Kidney (tissue), 14 donors: ENCODE results near the gene PNLIPRP3. TPM values are rescaled to one million over a fixed set of nuclear protein-coding genes. Genes with fewer than 3 reads are reported as not detected.

ENCODE experiments used
- DNase-seq, 5 donors: peaks; one replicate each; pipeline ENCODE4 v3.0.0-alpha.2; 2013 to 2020
- FAIRE-seq: peaks from 2 replicates; lab custom pipeline; 2012; peaks lifted over from hg19 to GRCh38; lab: Jason Lieb, UNC
- H3K27ac ChIP-seq, 2 donors: one replicate each; pipeline ENCODE4 v1.7.0; 2013; ENCODE audit warnings: low read depth in 2 of 2, low read length in 2 of 2, inconsistent platforms in 1 of 2
- H3K27me3 ChIP-seq: one replicate; pipeline ENCODE4 v1.7.1; 2013; ENCODE audit warnings: low read length, inconsistent platforms; ENCODE audit not compliant: control insufficient read depth, insufficient read depth
- H3K36me3 ChIP-seq, 3 donors: one replicate each; pipeline versions ENCODE4 v1.7.0 to v1.7.1; 2013; ENCODE audit warnings: low read length in 3 of 3, control low read depth in 1 of 3, inconsistent platforms in 1 of 3; ENCODE audit not compliant: insufficient read depth in 3 of 3, control insufficient read depth in 2 of 3
- H3K4me1 ChIP-seq, 3 donors: one replicate each; pipeline versions ENCODE4 v1.7.0 to v1.7.1; 2013; ENCODE audit warnings: low read length in 3 of 3, inconsistent platforms in 1 of 3, low read depth in 1 of 3; ENCODE audit not compliant: control insufficient read depth in 2 of 3, insufficient read depth in 2 of 3
- H3K4me3 ChIP-seq, 3 donors: one replicate each; pipeline versions ENCODE4 v1.7.0 to v1.8.1; 2013; ENCODE audit warnings: low read length in 3 of 3, control low read depth in 1 of 3, inconsistent platforms in 1 of 3
- H3K9ac ChIP-seq, 3 donors: one replicate each; pipeline versions ENCODE4 v1.7.0 to v1.7.1; 2013; ENCODE audit warnings: low read length in 3 of 3, control low read depth in 1 of 3, inconsistent platforms in 1 of 3
- H3K9me3 ChIP-seq, 3 donors: one replicate each; pipeline versions ENCODE4 v1.7.0 to v1.7.1; 2013; ENCODE audit warnings: low read length in 3 of 3, control low read depth in 1 of 3, inconsistent platforms in 1 of 3; ENCODE audit not compliant: control insufficient read depth in 2 of 3, insufficient read depth in 1 of 3
- CTCF ChIP-seq: IDR thresholded peaks from 3 replicates; pipeline ENCODE4 v1.5.1; 2012; ENCODE audit warnings: mild to moderate bottlenecking, moderate library complexity, borderline replicate concordance; ENCODE audit not compliant: insufficient read depth; ENCODE audit errors: extremely low read depth
- intact Hi-C: fragments of 100-400 bp; cut with DNase I; formaldehyde crosslinking; loops from one replicate; pipeline ENCODE4 v1.11.1; 2022
- polyA plus RNA-seq: library from polyadenylated mRNA; stranded (reverse); fragments of 350-450 nt; fragmentation: Illumina TruSeq; extraction: RNeasy Lipid Tissue Mini Kit (QIAGEN cat#74804); gene quantifications from one replicate; pipeline ENCODE4 v1.2.3, GENCODE V29; 2014; ENCODE audit warnings: low read depth, low replicate concordance; ENCODE audit not compliant: insufficient read depth
- total RNA-seq: library from RNA; stranded (reverse); fragmentation: NEBNext Ultra II Directional; extraction: Animal tissue kit (Norgen Biotek cat#: 25700); gene quantifications from one replicate; pipeline ENCODE4 v1.2.1, GENCODE V29; 2021
- donor health status: control.
- donor health status: control.
- donor health status: control.
- donor health status: control.
- donor health status: control.
- donor health status: DM: yes; HTN: yes; CAD: no.
- donor health status: Normal renal cell carcinoma (clear cell type).

Gene PNLIPRP3
- total and polyA plus RNA-seq, 2 donors from 2014 or later, result not detected

GRCh38 chr10:116466715-116467422, 39.2 kb downstream of the PNLIPRP3 start:
- no peak for TF ChIP-seq CTCF

GRCh38 chr10:116469437-116469836, 41.8 kb downstream of the PNLIPRP3 start:
- H3K27ac ChIP-seq, result no peak overlapping the region
- DNase-seq, result no peak
- H3K4me1 ChIP-seq, result no peaks in the 10 kb centered on the region
- intact Hi-C loops, result no loop called here
- no peak overlapping the region for H3K9ac ChIP-seq
- no peak overlapping the region for H3K4me3 ChIP-seq
- H3K27me3 ChIP-seq, result no peaks in the 10 kb centered on the region
- no peak for FAIRE-seq
- no peaks in the 10 kb centered on the region for H3K36me3 ChIP-seq
- TF ChIP-seq CTCF, result no peak
- H3K9me3 ChIP-seq, result no peaks in the 10 kb centered on the region

More at GRCh38 chr10:116466715-116467422, 39.2 kb downstream of the PNLIPRP3 start:
- no peak overlapping the region for H3K4me3 ChIP-seq
- no peaks in the 10 kb centered on the region for H3K4me1 ChIP-seq
- no peak overlapping the region for H3K27ac ChIP-seq
- H3K9ac ChIP-seq, result no peak overlapping the region
- no peaks in the 10 kb centered on the region for H3K27me3 ChIP-seq
- no peaks in the 10 kb centered on the region for H3K36me3 ChIP-seq
- FAIRE-seq, result no peak
- H3K9me3 ChIP-seq, result no peaks in the 10 kb centered on the region
- no peak for DNase-seq
- intact Hi-C loops, result no loop called here

GRCh38 chr10:116470071-116470470, 42.4 kb downstream of the PNLIPRP3 start:
- Histone ChIP-seq H3K27ac (no peak overlapping the region), H3K9ac (no peak overlapping the region), H3K9me3 (no peaks in the 10 kb centered on the region), H3K4me1 (no peaks in the 10 kb centered on the region), H3K36me3 (no peaks in the 10 kb centered on the region), H3K27me3 (no peaks in the 10 kb centered on the region), H3K4me3 (no peak overlapping the region)
- intact Hi-C loops, result no loop called here
- no peak for TF ChIP-seq CTCF
- FAIRE-seq, result no peak
- DNase-seq, result no peak
